IPS-20b (cell line): ENCODE results near the gene PKP4.

Experiments
- H3K27ac ChIP-seq: one replicate; pipeline ENCODE4 v1.5.1; 2013; ENCODE audit warnings: low read length
- H3K27me3 ChIP-seq: 2 replicates; pipeline ENCODE4 v1.6.1; 2013; ENCODE audit warnings: mild to moderate bottlenecking, low read length, inconsistent platforms; ENCODE audit not compliant: insufficient read depth
- H3K36me3 ChIP-seq: 2 replicates; pipeline ENCODE4 v1.6.1; 2013; ENCODE audit warnings: low read depth, mild to moderate bottlenecking, inconsistent platforms, low read length, moderate library complexity; ENCODE audit not compliant: insufficient read depth
- H3K4me1 ChIP-seq: 2 replicates; pipeline ENCODE4 v1.6.1; 2013; ENCODE audit warnings: mild to moderate bottlenecking, control low read depth, inconsistent platforms, low read length, moderate library complexity; ENCODE audit not compliant: insufficient read depth
- H3K4me3 ChIP-seq: 2 replicates; pipeline ENCODE4 v1.5.1; 2013; ENCODE audit warnings: mild to moderate bottlenecking, low read length, inconsistent platforms
- H3K9ac ChIP-seq: 2 replicates; pipeline ENCODE4 v1.6.1; 2013; ENCODE audit warnings: low read depth, mild to moderate bottlenecking, inconsistent platforms, low read length, moderate library complexity
- H3K9me3 ChIP-seq: 2 replicates; pipeline ENCODE4 v1.6.1; 2013; ENCODE audit warnings: mild to moderate bottlenecking, low read depth, low read length, inconsistent platforms; ENCODE audit not compliant: insufficient read depth

PKP4 gene

DNA sequence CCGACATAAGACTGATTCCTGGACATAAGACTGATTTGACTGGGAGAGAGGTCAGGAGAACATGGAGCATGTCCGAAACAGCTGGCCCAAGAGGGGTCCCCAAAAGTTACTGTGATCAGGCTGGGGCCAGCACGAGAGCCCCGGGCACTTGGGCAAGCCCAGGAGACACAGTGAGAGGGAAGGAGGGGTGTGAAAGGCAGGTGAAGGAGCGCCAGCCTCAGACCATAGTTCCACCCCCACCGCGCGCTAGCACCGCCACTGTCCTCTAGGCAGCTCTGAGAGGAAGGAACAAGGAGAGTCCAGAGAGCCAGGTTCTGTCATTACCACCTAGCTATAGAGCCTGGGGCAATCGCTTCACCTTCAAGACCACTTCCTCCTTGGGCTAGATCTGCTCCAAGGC, 260.2 kb downstream of the PKP4 start:
- Histone ChIP-seq H3K27ac (no peak overlapping the region), H3K4me1 (peaks cover 2% of the 10 kb centered on the region; the same call in 1 of the 2 replicates), H3K36me3 (no peaks in the 10 kb centered on the region)

GRCh38 chr2:158717366-158718195, 260.8 kb downstream of the PKP4 start:
- Histone ChIP-seq H3K27me3 (no peaks in the 10 kb centered on the region), H3K9ac (no peak overlapping the region), H3K9me3 (peaks cover 9% of the 10 kb centered on the region; the same call in 1 of the 2 replicates), H3K27ac (no peak overlapping the region), H3K36me3 (no peaks in the 10 kb centered on the region), H3K4me1 (peaks cover 2% of the 10 kb centered on the region; the same call in 1 of the 2 replicates), H3K4me3 (no peak overlapping the region)

More for the DNA sequence above, 260.2 kb downstream of the PKP4 start:
- Histone ChIP-seq H3K9me3 (peaks cover 9% of the 10 kb centered on the region; the same call in 1 of the 2 replicates), H3K27me3 (no peaks in the 10 kb centered on the region), H3K4me3 (no peak overlapping the region), H3K9ac (no peak overlapping the region)

DNA sequence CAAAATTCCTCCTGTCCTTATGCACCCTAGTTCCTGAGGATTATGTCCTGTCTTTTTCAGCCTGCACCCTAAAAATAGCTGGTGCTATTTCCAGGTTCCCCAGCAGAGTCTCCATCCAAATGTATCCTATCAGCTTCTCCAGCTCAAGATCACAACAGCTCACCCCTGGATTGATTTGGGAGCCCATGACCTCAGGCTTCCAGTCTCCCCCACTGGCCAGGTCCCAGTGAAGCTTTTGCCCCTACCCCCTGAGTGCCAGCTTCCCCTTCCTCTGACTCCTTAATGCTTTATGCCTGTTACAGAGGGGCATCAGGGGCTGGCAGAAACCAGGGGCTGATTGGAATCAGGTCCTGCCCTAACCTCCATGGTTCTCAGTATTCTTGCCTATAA, 261.4 kb downstream of the PKP4 start:
- no peak overlapping the region for H3K4me3 ChIP-seq
- no peak overlapping the region for H3K9ac ChIP-seq
- peaks cover 5% of the 10 kb centered on the region; the same call in 1 of the 2 replicates for H3K9me3 ChIP-seq
- peaks cover 2% of the 10 kb centered on the region; the same call in 1 of the 2 replicates for H3K4me1 ChIP-seq
- no peaks in the 10 kb centered on the region for H3K27me3 ChIP-seq
- no peak overlapping the region for H3K27ac ChIP-seq
- no peaks in the 10 kb centered on the region for H3K36me3 ChIP-seq

DNA sequence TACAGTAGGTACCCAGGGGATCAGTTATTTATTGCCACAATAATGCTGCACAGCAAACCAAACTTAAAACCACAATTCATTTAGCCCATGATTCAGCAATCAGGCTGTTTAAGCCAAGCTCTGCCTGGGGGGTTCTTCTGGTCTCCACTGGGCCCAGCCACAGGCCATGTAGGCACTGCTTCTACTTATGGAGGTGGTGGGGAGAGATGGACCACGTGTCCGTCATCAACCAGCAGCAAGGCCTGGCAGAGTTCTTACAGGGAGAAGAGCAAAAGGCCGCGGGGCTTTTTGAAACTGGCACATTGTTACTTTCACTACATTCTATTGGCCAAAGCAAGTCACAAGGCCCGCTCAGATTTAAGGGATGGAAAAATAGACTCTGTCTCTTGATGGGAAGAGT, 262.1 kb downstream of the PKP4 start:
- no peaks in the 10 kb centered on the region for H3K27me3 ChIP-seq
- H3K4me3 ChIP-seq: no peak overlapping the region
- no peaks in the 10 kb centered on the region for H3K36me3 ChIP-seq
- H3K9ac ChIP-seq: no peak overlapping the region
- peaks cover 2% of the 10 kb centered on the region; the same call in 1 of the 2 replicates for H3K4me1 ChIP-seq
- H3K27ac ChIP-seq: no peak overlapping the region
- no peaks in the 10 kb centered on the region; the same call in 1 of the 2 replicates for H3K9me3 ChIP-seq

DNA sequence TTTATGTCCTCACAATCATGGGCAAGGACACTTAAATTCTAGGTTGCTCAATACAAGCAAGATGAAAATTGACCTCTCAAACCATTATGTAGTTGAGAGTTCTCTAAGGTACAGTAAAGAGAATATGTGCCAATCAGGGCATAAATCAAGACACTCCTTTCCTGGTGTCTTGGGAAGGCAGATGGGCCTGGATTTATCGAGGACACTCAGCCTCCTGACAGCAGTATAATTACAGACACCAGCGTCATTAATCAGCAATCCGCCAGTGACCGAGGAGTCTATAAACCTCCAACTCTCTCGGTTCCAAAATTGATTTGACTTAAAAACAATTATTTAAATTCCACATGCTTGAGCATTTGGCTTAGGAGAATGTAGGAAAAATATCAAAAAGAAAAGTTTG, 262.7 kb downstream of the PKP4 start:
- H3K4me3 ChIP-seq: no peak overlapping the region
- H3K9ac ChIP-seq: no peak overlapping the region
- no peaks in the 10 kb centered on the region for H3K27me3 ChIP-seq
- H3K4me1 ChIP-seq: peaks cover 2% of the 10 kb centered on the region; the same call in 1 of the 2 replicates
- H3K27ac ChIP-seq: no peak overlapping the region
- H3K36me3 ChIP-seq: no peaks in the 10 kb centered on the region
- no peaks in the 10 kb centered on the region for H3K9me3 ChIP-seq

- no peak overlapping the region for H3K27ac ChIP-seq
- no peak overlapping the region for H3K9ac ChIP-seq
- peaks cover 2% of the 10 kb centered on the region; the same call in 1 of the 2 replicates for H3K4me1 ChIP-seq
Measured at GRCh38 chr2:158722266-158723105, 265.7 kb downstream of the PKP4 start.

GRCh38 chr2:158723181-158723838, 266.6 kb downstream of the PKP4 start:
- no peaks in the 10 kb centered on the region for H3K36me3 ChIP-seq
- no peaks in the 10 kb centered on the region for H3K9me3 ChIP-seq
- H3K27me3 ChIP-seq: no peaks in the 10 kb centered on the region
- no peaks in the 10 kb centered on the region for H3K4me1 ChIP-seq
- H3K4me3 ChIP-seq: no peak overlapping the region
- no peak overlapping the region for H3K27ac ChIP-seq
- no peak overlapping the region for H3K9ac ChIP-seq

More at GRCh38 chr2:158722266-158723105, 265.7 kb downstream of the PKP4 start:
- Histone ChIP-seq H3K9me3 (no peaks in the 10 kb centered on the region), H3K27me3 (no peaks in the 10 kb centered on the region), H3K4me3 (no peak overlapping the region), H3K36me3 (no peaks in the 10 kb centered on the region)

GRCh38 chr2:158723921-158724802, 267.4 kb downstream of the PKP4 start:
- Histone ChIP-seq H3K4me1 (no peaks in the 10 kb centered on the region), H3K27ac (no peak overlapping the region), H3K27me3 (no peaks in the 10 kb centered on the region), H3K36me3 (no peaks in the 10 kb centered on the region), H3K4me3 (no peak overlapping the region), H3K9me3 (no peaks in the 10 kb centered on the region), H3K9ac (no peak overlapping the region)

- H3K9ac ChIP-seq: no peak overlapping the region
- no peak overlapping the region for H3K27ac ChIP-seq
- H3K4me1 ChIP-seq: no peaks in the 10 kb centered on the region
- no peaks in the 10 kb centered on the region for H3K36me3 ChIP-seq
- no peak overlapping the region for H3K4me3 ChIP-seq
- no peaks in the 10 kb centered on the region for H3K27me3 ChIP-seq
- H3K9me3 ChIP-seq: no peaks in the 10 kb centered on the region
Measured at GRCh38 chr2:158724803-158725381, 268.1 kb downstream of the PKP4 start.

GRCh38 chr2:158725441-158725891, 268.7 kb downstream of the PKP4 start:
- Histone ChIP-seq H3K4me3 (no peak overlapping the region), H3K9me3 (no peaks in the 10 kb centered on the region), H3K9ac (no peak overlapping the region), H3K4me1 (no peaks in the 10 kb centered on the region), H3K36me3 (no peaks in the 10 kb centered on the region), H3K27me3 (no peaks in the 10 kb centered on the region), H3K27ac (no peak overlapping the region)
